OCI-LY3 (cell line): Measurements from ENCODE around the gene CBL.

Source experiments
- H2AFZ ChIP-seq: fragments of 200-600, 300-600 bp; shearing (Covaris generic); 2 replicates; pipeline ENCODE4 v1.6.0; 2014; ENCODE audit warnings: antibody characterized with exemption, low read depth, low read length
- H3K27ac ChIP-seq: fragments of 200-600, 300-600 bp; sonication (generic); 2 replicates; pipeline ENCODE4 v1.5.1; 2014; ENCODE audit warnings: mild to moderate bottlenecking, low read length, moderate library complexity, mixed read lengths
- H3K27me3 ChIP-seq: fragments of 200-600, 300-600 bp; sonication (generic); 2 replicates; pipeline ENCODE4 v1.6.1; 2014; ENCODE audit warnings: low read depth, low read length, mixed read lengths
- H3K36me3 ChIP-seq: fragments of 200-600, 300-600 bp; sonication (generic); replicated peaks from 2 replicates; pipeline ENCODE3; 2014; ENCODE audit warnings: low read depth, low read length, mixed read lengths
- H3K4me1 ChIP-seq: fragments of 300-600, 200-600 bp; sonication (generic); 2 replicates; pipeline ENCODE4 v1.6.1; 2014; ENCODE audit warnings: low read length, mixed read lengths
- H3K4me2 ChIP-seq: fragments of 200-600, 300-600 bp; sonication (generic); 2 replicates; pipeline ENCODE4 v1.6.1; 2014; ENCODE audit warnings: low read length, mixed read lengths
- H3K4me3 ChIP-seq: fragments of 300-600, 200-600 bp; sonication (generic); 2 replicates; pipeline ENCODE4 v1.5.1; 2014; ENCODE audit warnings: antibody characterized with exemption, mild to moderate bottlenecking, low read length, moderate library complexity
- H3K79me2 ChIP-seq: fragments of 300-600, 200-600 bp; shearing (Covaris generic); 2 replicates; pipeline ENCODE4 v1.6.1; 2014; ENCODE audit warnings: mild to moderate bottlenecking, low read length, mixed read lengths
- H3K9ac ChIP-seq: fragments of 300-600, 200-600 bp; shearing (Covaris generic); 2 replicates; pipeline ENCODE4 v1.6.0; 2014; ENCODE audit warnings: mild to moderate bottlenecking, low read length, moderate library complexity
- H3K9me3 ChIP-seq: fragments of 200-600, 300-600 bp; shearing (Covaris generic); 2 replicates; pipeline ENCODE4 v1.6.1; 2014; ENCODE audit warnings: low read length, mixed read lengths; ENCODE audit not compliant: insufficient read depth
- H4K20me1 ChIP-seq: fragments of 200-600, 300-600 bp; sonication (generic); 2 replicates; pipeline ENCODE4 v1.6.1; 2016; ENCODE audit warnings: low read length, mixed read lengths; ENCODE audit not compliant: insufficient read depth
- CTCF ChIP-seq: fragments of 200-600, 300-600 bp; sonication (generic); IDR thresholded peaks from 2 replicates; pipeline ENCODE4 v1.5.1; 2014; ENCODE audit warnings: antibody characterized with exemption, low read length, low read depth
- EZH2phosphoT487 ChIP-seq: fragments of 200-600 bp; shearing (Covaris generic); IDR thresholded peaks from 2 replicates; pipeline ENCODE4 v1.6.1; 2018; ENCODE audit warnings: antibody characterized with exemption, mixed run types, low read depth

CBL gene

GRCh38 chr11:119342023-119342300 lies 135.8 kb downstream of the CBL start:
- H3K79me2 ChIP-seq = peaks cover 3% of the 10 kb centered on the region; the same call in 1 of the 2 replicates
- peaks cover 7% of the 10 kb centered on the region; the same call in 1 of the 2 replicates for H3K27me3 ChIP-seq
- H3K4me1 ChIP-seq = peaks cover 6% of the 10 kb centered on the region; the same call in 1 of the 2 replicates
- H3K9ac ChIP-seq = no peak overlapping the region
- H3K27ac ChIP-seq = no peak overlapping the region
- TF ChIP-seq CTCF (no peak), EZH2phosphoT487 (no peak)
- no peak overlapping the region for H3K4me2 ChIP-seq
- H3K4me3 ChIP-seq = no peak overlapping the region
- H3K9me3 ChIP-seq = no peaks in the 10 kb centered on the region
- peaks cover 3% of the 10 kb centered on the region for H3K36me3 ChIP-seq
- no peaks in the 10 kb centered on the region; the same call in 1 of the 2 replicates for H4K20me1 ChIP-seq
- no peak overlapping the region for H2AFZ ChIP-seq

GRCh38 chr11:119342362-119343130 lies 136.4 kb downstream of the CBL start:
- peaks cover 7% of the 10 kb centered on the region; the same call in 1 of the 2 replicates for H3K27me3 ChIP-seq
- H3K27ac ChIP-seq = no peak overlapping the region
- no peak for TF ChIP-seq EZH2phosphoT487
- TF ChIP-seq CTCF = no peak
- no peaks in the 10 kb centered on the region for H3K9me3 ChIP-seq
- H3K79me2 ChIP-seq = no peaks in the 10 kb centered on the region
- H4K20me1 ChIP-seq = no peaks in the 10 kb centered on the region
- peaks cover 6% of the 10 kb centered on the region; the same call in 1 of the 2 replicates for H3K4me1 ChIP-seq
- no peak overlapping the region for H2AFZ ChIP-seq
- H3K4me3 ChIP-seq = no peak overlapping the region
- H3K36me3 ChIP-seq = no peaks in the 10 kb centered on the region
- H3K4me2 ChIP-seq = no peak overlapping the region
- no peak overlapping the region for H3K9ac ChIP-seq

GRCh38 chr11:119343726-119344125 lies 137.6 kb downstream of the CBL start:
- Histone ChIP-seq H3K9ac (no peak overlapping the region), H3K4me2 (no peak overlapping the region), H3K79me2 (no peaks in the 10 kb centered on the region), H3K27me3 (peaks cover 7% of the 10 kb centered on the region; the same call in 1 of the 2 replicates), H3K27ac (no peak overlapping the region), H3K36me3 (no peaks in the 10 kb centered on the region), H3K4me3 (no peak overlapping the region), H3K4me1 (no peaks in the 10 kb centered on the region), H3K9me3 (no peaks in the 10 kb centered on the region), H2AFZ (no peak overlapping the region), H4K20me1 (no peaks in the 10 kb centered on the region)
- TF ChIP-seq EZH2phosphoT487 (no peak), CTCF (no peak)

- Histone ChIP-seq H3K27me3 (peaks cover 7% of the 10 kb centered on the region; the same call in 1 of the 2 replicates), H3K4me1 (no peaks in the 10 kb centered on the region), H4K20me1 (no peaks in the 10 kb centered on the region), H3K9me3 (no peaks in the 10 kb centered on the region), H3K79me2 (no peaks in the 10 kb centered on the region), H3K4me3 (no peak overlapping the region), H3K36me3 (no peaks in the 10 kb centered on the region), H3K9ac (no peak overlapping the region), H3K27ac (no peak overlapping the region), H2AFZ (no peak overlapping the region), H3K4me2 (no peak overlapping the region)
- no peak for TF ChIP-seq EZH2phosphoT487
- no peak for TF ChIP-seq CTCF
Observed at GRCh38 chr11:119344291-119345010, 138.3 kb downstream of the CBL start.
